Measurements from ENCODE around the gene KIF3B.
"Not testable (repeated sequence)": the region's sequence is repeated elsewhere in the genome, so short reads cannot be mapped to it uniquely, and the experiment has no call there.

Gene KIF3B

DNA sequence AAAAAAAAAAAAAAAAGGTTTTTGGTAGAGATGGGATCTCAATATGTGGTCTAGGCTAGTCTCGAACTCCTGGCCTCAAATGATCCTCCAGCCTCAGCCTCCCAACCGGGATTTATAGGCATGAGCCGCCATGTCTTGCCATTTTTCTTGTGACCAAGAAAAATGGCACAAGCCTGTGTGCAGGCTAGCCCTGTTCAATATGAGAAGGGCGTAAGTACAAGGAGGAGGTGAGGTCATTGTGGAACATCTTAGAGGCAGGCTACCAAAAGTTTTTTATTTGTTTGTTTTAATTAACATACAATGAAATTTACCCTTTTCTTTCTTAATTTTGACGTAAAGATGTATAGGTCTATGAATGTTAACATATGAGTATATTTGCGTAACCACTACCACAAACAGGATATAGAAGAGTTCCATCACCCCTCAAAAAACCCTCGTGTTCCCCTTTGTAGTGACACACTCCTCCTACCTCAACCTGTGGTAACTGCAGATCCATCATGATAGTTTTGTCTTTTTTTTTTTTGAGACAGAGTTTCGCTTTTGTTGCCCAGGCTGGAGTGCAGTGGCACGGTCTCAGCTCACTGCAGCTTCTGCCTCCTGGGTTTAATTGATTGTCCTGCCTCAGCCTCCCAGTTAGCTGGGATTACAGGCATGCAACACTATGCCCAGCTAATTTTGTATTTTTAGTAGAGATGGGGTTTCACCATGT, 28.3 kb upstream of the KIF3B start:
- DNase-seq, result no peak

DNA sequence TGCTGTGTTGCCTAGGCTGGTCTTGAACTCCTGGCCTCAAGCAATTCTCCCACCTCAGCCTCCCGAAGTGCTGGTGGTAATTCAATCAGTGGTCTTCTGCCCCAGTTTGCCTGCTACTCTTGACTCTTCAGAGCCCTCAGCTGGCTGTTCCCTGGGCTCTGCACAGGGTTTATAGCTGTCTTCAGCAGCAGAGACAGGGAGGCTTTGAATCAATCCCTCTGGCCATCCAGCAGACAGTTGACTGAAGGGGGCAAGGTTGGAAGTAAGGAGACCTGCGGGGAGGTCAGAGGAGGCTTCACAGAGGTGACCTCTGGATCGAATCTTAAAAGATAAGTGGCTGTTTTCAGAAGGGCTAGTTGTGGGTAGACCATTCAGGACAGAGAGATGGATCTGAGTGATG, 26.0 kb upstream of the KIF3B start:
- DNase-seq, result no peak

DNA sequence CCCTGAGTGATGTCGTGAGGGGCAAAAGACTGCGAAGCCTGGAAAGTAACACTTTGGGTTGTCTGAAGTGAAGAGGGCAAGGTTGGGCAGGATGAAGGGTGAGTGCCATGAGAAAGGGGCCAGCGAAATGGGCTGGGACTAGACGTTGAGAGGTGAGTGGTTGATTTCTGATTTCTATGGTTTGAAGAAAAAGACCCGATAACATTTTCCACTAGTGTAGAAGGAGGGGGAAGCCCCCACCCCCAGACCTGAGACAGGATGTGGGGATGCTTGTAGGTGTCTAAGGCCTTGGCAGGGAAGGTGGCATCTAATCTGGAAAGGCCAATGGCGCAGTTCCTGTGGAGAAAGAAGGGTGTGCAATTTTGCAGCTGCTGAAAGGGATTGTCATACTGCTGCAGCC, 25.3 kb upstream of the KIF3B start:
- DNase-seq, result no peak

DNA sequence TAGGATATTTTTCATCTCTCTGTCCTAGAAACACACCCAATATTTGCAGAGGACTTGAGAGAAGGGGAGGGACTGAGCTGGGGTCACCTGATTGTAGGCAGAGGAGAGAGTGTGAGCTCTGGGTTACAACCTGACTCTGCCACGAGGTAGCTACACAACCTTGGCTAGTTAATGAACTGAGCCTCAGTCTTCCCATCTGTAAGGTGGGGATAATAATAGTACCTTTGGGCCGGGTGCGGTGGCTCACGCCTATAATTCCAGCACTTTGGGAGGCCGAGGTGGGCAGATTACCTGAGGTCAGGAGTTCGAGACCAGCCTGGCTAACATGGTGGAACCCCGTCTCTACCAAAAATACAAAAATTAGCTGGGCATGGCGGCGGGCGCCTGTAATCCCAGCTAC, 16.5 kb upstream of the KIF3B start:
- DNase-seq, result not testable (repeated sequence)

DNA sequence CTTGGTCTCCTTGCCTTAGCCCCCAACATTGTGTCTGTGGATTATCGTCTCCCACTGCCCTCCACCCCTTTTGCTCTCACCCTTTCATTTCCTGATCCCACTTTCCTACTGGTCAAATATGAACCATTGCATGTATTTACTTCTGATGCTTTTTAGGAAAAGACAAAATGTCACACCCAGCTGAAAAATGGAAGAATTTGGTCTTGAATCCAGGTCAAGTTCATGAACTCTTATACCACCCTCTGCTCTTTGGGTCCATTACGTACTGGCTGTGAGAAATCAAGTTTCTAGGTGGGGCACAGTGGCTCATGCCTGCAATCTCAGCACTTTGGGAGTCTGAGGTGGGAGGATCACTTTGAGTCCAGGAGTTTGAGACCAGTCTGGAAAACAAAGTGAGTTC, 15.8 kb upstream of the KIF3B start:
- DNase-seq, result no peak

DNA sequence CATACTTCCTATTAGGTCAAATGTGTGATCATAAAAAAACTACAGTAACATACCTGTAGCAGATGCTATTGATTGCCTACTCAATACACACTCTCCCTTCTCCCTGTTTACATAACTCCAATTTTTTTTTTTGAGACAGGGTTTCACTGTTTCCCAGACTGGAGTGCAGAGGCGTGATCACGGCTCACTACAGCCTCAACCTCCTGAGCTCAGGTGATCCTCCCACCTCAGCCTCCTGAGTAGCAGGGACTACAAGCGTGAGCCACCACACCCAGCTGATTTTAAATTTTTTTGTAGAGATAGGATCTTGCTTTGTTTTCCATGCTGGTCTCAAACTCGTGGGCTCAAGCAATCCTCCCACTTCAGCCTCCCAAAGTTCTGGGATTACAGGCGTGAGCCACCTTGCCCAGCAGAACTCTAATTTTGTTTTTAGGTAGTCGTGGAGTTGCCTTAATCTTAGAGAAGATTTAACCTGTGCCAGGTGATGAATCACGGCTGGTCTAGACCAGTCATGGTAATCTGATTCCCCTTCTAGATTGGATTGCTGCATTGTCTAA, 14.0 kb upstream of the KIF3B start:
- no peak for DNase-seq

DNA sequence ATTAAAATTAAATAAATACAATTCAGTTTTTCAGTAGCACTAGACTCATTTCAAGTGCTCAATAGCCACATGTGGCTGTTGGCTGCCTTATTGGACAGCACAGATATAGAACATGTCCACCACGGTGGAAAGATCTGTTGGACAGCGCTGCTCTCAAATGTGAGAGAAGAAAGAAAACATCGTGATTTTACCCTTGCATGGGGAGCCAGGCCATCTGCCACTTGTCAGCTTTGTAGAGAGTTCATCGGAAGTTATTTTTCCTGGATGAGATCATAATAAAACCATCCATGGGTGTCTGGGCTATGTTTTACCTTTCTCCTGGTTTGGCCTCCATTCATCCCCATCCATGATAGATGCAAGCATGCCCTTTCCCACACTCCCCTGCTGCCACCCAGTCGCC, 5.8 kb upstream of the KIF3B start:
- no peak for DNase-seq

- DNase-seq, result no peak
Observed at GRCh38 chr20:32274359-32274758, 3.1 kb upstream of the KIF3B start.

DNA sequence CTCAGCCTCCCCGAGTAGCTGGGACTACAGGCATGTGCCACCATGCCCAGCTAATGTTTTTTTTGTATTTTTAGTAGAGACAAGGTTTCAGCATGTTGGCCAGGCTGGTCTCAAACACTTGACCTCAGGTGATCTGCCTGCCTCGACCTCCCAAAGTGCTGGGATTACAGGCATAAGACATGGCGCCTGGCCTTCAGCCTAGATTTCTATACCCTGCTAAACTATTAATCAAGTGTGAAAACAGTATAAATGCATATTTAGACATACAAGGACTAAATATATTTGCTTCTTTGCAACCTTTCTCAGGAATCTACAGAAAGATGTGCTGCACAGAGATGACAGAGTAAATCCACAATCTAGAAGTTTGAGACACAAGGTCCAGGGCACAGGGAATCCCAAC, 2.3 kb upstream of the KIF3B start:
- not testable (repeated sequence) for DNase-seq

- DNase-seq, result no peak
Observed at GRCh38 chr20:32278199-32278643, 770 bp downstream of the KIF3B start.

- no peak for DNase-seq
Observed at GRCh38 chr20:32281711-32282110, 4.3 kb downstream of the KIF3B start.

DNA sequence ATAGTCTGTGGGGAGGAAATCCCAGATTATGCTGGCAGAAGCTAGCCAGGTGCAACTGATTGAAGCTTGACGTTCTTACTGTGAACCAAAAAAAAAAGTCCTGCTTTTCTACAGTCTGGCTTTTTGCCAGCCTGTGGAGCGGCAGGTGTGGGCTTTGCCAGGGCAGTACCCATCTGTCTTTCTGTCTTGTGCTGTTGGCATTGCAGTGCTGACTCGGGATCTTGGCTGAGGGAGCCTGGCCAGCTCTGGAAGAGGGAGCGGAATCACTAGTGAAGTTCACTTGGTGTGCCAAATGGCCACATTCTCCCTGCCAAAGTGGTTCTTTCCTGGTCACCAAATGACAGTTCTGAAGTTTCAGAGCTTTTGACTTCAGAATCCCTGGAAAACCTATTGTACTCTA, 5.0 kb downstream of the KIF3B start:
- DNase-seq, result peak; percentile 71

DNA sequence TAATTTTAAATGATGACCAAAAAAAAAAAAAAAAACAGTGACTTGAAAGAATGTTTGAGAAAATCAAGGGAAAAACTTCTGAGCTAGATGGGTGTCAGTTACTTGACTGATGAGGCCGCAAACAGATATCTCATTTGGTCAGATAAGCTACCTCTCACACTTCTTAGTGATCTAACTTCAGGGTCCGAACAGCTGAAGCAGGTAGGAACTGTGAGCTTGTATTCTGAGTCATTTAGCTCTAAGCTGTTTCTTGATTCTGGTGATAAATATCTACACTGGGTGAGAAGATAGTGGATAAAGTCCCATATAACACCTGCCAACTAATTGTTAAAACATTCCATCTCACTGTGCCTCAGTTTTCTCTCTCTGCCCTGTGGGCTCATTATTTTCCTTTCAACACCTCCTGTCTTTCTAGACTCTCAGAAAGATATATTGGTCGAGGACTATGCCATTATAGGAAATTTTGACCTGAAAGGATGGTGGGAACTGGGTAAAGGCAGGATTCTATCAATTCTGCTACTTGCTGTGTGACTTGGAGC, 7.7 kb downstream of the KIF3B start:
- DNase-seq, result no peak

DNA sequence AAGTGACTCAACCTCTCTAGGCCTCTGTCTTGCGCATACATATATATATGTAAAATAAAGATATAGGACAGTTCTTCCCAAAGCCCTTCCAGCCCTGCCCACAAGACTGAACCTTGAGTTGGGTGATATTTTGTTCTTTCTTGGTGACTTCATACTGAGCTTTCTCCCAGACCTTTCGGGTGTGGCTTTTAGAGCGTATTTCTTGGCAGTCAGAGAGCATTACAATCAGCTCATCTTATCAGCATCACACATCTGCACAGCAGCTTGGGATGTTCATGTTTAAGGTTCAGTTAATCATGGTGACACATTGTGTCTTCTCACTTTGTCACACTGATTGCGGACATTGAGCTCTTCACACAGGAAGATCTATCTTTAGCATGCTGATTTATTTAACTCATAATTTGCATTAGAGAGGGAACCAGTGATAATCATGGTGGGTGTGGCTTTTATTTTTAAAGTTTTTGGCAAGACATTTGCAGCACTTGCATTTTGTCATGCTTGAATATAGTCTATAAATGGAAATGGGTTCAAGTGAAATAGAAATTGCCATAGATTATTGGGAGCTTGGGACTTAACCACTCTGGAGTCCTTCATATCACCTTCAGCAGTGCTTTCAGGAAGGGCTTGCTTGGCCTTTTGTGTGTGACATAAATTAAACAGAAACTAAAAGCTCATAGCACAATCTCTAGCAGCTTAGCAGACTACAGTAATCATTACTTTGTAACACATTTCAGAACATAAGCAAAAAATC, 8.3 kb downstream of the KIF3B start:
- DNase-seq, result no peak

DNA sequence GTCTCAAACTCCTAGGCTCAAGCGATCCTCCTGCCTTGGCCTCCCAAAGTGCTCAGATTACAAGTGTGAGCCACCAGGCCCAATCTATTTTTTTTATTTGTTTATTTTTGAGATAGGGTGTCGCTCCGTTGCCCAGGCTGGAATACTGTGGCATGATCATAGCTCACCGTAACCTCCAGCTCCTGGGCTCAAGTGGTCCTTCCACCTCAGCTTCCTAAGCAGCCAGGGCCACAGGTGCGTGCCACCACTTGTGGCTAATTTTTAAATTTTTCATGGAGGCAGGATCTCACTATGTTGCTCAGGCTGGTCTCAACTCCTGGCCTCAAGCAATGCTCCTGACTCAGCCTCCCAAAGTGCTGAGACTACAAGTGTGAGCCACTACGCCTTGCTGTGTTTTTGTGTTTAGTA, 9.8 kb downstream of the KIF3B start:
- DNase-seq, result no peak

- DNase-seq, result no peak
Observed at GRCh38 chr20:32288225-32288849, 10.9 kb downstream of the KIF3B start.

DNA sequence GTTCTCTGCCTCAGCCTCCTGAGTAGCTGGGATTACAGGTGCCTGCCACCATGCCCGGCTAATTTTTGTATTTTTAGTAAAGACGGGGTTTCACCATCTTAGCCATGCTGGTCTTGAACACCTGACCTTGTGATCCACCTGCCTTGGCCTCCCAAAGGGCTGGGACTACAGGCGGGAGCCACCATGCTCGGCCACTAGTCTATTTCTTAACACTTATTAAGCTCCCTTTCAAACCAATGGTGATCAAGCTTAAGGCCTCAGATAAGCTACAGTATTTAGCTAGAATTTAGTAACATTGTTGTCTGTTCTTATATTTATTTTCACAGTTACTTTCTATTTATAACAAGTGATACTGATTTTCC, 11.8 kb downstream of the KIF3B start:
- not testable (repeated sequence) for DNase-seq

- no peak for DNase-seq
Observed at GRCh38 chr20:32289661-32290431, 12.4 kb downstream of the KIF3B start.

DNA sequence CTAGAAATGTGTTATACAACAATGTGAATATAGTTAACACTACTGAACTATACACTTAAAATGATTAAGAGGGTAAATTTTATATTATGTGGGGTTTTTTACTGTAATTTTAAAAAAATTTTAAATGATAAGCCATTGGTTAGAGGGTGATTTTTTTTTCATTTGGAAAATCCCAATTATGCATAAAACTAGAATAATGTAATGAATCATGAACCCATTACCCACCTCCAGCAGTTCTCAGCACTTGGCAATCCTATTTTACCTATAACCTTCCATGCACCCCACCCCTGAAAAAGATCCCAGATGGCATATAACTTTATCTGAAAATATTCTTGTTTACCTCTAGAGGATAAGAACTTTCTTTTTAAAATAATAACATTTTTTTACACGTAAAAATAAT, 13.7 kb downstream of the KIF3B start:
- DNase-seq, result no peak

DNA sequence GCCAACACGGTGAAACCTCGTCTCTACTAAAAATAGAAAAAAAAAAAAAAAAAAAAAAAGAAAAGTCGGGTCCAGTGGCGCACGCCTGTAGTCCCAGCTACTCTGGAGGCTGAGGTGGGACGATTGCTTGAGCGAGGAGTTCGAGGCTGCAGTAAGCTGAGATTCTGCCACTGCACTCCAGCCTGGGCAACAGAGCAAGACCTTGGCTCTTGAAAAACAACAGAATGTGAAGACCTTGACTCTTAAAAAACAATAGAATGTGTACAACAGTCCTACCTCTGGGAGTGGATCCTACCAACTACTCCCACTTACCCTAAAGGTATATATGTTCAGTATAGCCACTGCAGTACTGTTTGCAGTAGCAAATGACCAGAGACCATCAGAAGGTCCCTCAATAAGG, 15.1 kb downstream of the KIF3B start:
- no peak for DNase-seq

- no peak for DNase-seq
Observed at GRCh38 chr20:32294071-32294470, 16.6 kb downstream of the KIF3B start.

DNA sequence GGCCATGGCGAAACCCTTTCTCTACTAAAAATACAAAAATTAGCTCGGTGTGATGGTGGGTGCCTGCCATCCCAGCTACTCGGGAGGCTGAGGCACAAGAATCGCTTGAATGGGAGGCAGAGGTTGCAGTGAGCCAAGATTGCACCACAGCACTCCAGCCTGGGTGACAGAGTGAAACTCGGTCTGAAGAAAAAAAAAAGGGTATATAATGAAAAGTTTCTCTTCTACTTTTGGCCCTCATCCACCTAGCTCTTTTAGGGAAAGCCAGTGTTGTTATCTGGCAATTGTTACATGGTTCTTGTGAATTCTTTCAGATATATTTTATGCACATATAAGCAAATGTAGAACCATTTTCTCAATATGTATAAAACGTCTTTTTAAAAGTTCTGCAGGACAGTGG, 19.0 kb downstream of the KIF3B start:
- no peak for DNase-seq
